HepG2 (cell line): Measurements from ENCODE around the gene MYO18A.

Experiments used
- EP300 ChIP-seq, 3 experiments: sonication (generic) in 1 of 3; formaldehyde crosslinking in 1 of 3; IDR thresholded peaks; 2 replicates each; pipeline versions ENCODE4 v1.5.1 to v1.6.1; 2011 to 2020; ENCODE audit warnings: low read depth in 2 of 3, low read length in 2 of 3, borderline replicate concordance in 1 of 3, improper control_type of control experiment in 1 of 3, mild to moderate bottlenecking in 1 of 3, missing genetic modification reagents in 1 of 3, moderate library complexity in 1 of 3
- EZH2 ChIP-seq: conservative IDR thresholded peaks from 2 replicates; pipeline ENCODE4 v1.6.1; 2012; ENCODE audit warnings: mild to moderate bottlenecking, low read depth, low read length, moderate library complexity
- KLF9 ChIP-seq: IDR thresholded peaks from 2 replicates; pipeline ENCODE4 v1.6.1; 2016; ENCODE audit warnings: low read depth
- POLR2A ChIP-seq, 2 experiments: IDR thresholded peaks; 2 replicates each; pipeline ENCODE4 v1.6.1; 2011; ENCODE audit warnings: low read depth in 2 of 2, low read length in 2 of 2, mild to moderate bottlenecking in 1 of 2, moderate library complexity in 1 of 2; ENCODE audit not compliant: insufficient read depth in 1 of 2
- ZNF138 ChIP-seq: sonication (generic); formaldehyde crosslinking; IDR thresholded peaks from 2 replicates; pipeline ENCODE4 v1.5.0; 2020; ENCODE audit warnings: mild to moderate bottlenecking, low read depth, missing genetic modification reagents
- ZNF18 ChIP-seq: sonication (generic); formaldehyde crosslinking; IDR thresholded peaks from 2 replicates; pipeline ENCODE4 v1.8.0; 2022; ENCODE audit warnings: mild to moderate bottlenecking, missing genetic modification reagents; ENCODE audit not compliant: insufficient replicate concordance

DNA sequence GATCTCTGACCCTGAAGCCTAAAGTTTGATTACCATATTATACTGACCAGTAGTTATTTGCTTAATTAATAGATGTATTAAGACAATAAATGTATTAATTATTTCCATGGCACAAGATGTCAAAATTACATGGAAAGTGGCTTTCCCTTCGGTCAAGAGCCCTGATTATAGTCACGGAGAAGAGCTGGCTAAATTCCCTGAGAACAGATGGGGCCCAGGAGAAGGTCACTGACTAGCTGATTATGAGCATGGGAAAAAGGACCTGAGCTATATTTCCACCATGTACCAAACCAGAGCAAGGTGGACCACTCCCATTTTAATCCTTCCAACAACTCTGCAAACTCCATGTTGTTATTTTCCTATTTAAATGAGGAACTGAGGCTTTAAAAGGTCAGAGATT, 12.9 kb upstream of the MYO18A start:
- TF ChIP-seq ZNF138 (CRISPR knock-in tag) (no peak), KLF9 (CRISPR knock-in tag) (no peak), ZNF18 (CRISPR knock-in tag) (no peak), EP300 (IDR thresholded peaks at IDR 0.05; ENCODE audit: low read depth in 2 of 2, low read length in 2 of 2) (no peak), EP300 (CRISPR knock-in tag; IDR thresholded peaks at IDR 0.05; ENCODE audit: borderline replicate concordance) (no peak), EZH2 (no peak), POLR2A (IDR thresholded peaks at IDR 0.05; ENCODE audit: insufficient read depth in 1 of 2, low read depth in 2 of 2, low read length in 2 of 2) (no peak)
